GM18508 (cell line): ENCODE data around the gene LRP11.
"Not testable (repeated sequence)": the region's sequence is repeated elsewhere in the genome, so short reads cannot be mapped to it uniquely, and the experiment has no call there.

Experiments used
- ATAC-seq: cut with Tn5 transposase; IDR thresholded peaks from one replicate; pipeline ENCODE4 v1.9.1; 2021; ENCODE audit warnings: moderate number of reproducible peaks; ENCODE audit not compliant: insufficient read depth, unreplicated experiment

LRP11 gene

DNA sequence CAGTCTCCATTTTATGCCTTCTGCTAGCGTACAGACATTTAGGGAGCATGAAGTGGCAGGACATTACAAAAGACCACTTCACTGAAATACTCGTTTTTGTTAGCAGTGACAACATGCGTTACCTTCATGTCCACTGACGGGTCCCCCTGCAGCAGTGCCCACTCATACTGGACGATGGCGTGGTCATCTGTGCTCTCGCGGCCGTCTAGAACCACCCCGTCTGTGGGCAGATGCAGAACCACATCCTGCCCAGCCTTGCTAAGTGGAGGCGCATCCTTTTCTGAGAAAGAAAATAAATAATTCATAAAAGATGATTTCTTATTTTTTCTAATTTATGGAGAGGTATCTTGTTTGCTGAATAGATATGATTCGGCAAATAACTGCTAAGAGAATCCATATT is 11.3 kb downstream of the LRP11 start:
- no peak for ATAC-seq

DNA sequence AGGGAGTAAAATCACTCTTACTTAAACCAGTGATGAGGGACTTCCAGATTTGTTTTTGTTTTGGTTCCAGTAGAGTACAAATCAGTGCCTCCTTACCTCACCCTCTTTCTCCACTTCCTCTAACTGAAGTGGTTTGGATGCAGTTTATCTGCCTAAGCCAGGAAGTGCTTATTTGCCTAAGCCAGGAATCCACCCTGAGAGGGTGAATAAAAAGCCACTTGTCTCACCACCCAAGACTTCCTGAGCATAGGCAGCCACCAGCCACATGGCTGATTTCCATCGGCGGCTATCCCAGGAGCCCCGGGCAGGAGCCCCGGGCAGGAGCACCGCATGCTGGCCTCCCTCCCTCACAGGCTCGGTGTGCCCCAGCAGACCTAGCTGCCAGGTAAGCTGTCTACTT is 12.0 kb downstream of the LRP11 start:
- no peak for ATAC-seq

DNA sequence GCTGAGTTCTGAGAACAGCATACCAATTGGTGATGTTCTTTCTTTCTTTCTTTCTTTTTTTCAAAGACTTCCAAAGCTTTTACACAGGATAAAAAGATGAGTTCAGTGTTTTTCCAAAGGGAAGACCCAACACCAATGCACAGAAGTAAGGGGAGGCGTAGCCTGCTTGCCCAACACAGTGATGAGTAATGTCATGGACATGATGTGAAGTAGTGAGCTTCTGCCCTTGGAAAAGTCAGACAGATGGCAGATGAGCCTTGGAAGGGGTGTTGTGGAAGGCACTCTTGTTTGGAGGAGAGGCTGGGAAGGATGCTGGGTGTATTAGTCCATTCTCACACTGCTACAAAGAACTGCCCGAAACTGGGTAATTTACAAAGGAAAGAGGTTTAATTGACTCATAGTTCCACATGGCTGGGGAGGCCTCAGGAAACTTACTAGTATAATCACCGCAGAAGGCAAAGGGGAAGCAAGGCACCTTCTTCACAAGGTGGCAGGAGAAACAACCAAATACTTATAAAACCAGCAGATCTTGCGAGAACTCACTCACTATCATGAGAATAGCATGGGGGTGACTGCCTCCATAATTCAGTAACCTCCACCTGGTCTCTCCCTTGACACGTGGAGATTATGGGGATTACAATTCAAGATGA is 12.6 kb downstream of the LRP11 start:
- ATAC-seq: no peak

DNA sequence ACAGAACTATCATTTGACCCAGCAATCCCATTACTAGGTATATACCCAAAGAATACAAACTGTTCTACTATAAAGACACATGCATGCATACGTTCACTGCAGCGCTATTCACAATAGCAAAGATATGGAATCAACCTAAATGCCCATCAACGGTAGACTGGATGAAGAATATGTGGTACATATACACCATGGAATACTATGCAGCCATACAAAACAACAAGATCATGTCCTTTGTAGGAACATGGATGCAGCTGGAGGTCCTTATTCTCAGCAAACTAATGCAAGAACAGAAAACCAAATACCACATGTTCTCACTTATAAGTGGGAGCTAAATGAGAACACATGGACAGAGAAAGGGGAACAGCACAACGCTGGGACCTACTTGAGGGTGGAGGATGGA is 15.8 kb downstream of the LRP11 start:
- ATAC-seq: not testable (repeated sequence)

DNA sequence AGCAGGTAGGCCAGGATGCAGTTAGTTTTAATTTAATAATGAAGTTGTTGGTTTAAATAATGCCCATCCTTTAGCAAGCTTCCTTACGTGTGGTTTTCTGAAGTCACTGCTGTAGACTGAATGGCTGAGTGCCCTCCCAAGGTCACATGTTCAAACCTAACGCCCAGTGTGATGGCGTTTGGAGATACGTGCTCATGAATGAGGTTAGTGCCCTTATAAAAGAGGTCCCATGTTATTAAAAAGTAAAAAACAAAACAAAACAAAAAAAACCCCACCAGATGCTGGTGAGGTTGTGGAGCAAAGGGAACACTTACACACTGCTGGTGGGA is 16.3 kb downstream of the LRP11 start:
- no peak for ATAC-seq

DNA sequence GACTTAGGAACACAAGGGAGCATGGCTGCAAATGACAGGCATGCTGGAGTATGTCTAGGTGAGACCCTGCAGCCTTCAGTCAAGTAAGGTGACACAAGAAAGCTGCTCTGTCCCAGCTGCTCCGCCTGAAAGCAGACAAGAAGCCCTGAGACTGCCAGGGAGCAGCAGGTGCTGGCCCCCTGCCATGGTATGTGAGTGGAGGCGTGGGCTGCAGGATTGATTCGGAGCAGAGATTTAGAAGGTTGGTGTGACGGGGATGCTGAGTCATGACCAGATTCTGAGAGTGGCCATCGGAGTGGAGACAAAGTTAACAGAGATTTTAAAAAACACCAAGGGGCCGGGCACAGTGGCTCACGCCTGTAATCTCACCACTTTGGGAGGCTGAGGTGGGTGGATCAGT is 17.8 kb downstream of the LRP11 start:
- ATAC-seq: no peak

DNA sequence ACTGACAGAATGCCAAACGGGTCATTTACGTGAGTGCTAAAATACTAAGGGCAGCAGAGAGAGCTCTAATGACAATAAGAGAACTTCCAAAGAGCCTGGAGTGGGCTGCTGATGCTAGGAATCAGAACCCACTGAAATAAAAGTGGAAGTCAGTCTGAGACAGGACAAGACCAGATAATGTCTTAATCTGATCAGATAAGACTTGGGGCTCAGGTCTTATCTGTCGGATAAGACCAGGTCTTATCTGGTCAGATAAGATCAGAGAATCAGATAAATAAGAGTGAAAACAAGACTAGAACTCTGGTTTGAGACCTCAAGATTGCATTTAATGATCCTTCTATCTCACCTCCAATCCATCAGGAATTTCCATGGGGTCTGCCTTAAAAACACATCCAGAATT is 18.6 kb downstream of the LRP11 start:
- ATAC-seq: no peak

DNA sequence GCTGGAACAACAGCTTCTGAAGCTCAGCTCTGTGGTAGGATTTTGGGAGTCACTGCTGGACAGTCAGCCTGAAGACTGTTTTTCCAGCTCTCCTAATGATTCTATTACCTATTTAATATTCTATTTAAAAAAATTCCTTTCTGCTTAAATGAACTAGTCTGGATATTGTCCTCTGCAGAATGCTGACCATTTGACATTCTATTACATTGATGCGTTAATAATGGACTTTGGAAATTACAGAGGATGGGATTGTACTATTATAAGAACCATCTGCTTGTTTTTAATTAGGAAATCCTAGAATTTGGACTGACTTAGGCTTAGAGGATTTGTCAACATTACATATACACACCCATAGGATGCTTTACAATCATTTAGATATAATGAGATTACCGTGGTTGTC is 19.7 kb downstream of the LRP11 start:
- no peak for ATAC-seq

DNA sequence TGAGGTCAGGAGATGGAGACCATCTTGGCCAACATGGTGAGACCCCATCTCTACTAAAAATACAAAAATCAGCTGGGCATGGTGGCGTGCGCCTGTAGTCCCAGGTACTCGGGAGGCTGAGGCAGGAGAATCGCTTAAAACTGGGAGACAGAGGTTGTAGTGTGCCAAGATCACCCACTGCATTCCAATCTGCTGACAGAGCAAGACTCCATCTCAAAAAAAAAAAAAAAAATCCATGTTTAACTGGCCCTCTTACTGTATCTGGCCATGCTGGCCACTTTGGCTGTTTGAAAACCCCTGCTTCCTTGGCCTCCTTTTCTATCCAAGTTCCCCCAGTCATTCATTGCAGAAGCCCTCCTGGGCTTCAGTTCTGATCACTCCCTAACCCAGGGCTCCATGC is 20.1 kb downstream of the LRP11 start:
- not testable (repeated sequence) for ATAC-seq

DNA sequence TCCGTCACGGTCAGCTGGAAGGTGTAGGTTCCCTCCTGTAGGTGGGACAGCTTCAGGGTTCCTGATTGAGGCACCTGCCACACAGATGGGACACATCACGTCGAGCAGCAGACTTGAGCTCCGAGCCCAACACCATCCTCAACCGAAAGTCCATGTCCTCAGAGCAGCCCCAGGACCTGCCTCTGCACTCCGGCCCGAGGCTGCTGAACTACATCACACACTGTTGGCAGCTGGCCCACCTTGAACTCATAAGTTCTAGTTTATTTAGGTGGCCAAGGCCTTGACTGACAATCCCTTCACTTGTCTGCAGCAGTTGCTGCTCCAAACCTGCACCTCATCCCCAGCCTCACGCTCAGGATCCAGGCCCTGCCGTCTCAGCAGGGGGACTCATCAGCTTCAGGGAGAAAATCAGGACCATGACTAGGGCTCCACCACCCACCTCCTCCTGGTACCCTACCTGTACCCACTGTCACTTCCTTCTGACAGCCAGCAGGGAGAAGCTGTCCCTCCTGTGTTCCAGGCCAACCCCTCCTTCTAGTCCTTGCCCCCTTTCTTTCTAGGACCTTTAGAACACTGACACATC is 21.0 kb downstream of the LRP11 start:
- ATAC-seq: no peak

DNA sequence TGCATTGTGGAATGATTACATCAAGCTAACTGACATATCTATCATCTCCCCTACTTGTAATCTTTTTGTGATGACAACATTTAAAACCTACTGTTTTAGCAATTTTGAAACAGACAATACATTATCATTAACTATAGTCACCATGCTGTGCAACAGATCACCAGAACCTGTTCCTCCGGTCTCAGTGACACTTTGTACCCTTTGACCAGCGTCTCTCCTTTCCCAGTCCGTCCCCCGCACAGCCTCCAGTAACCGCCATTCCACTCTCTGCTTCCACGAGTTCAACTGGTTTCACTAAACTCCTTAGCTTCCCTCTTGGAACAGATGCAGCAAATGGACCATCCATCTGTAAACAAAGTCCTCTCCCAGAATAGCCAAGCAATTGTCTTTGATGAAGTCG is 21.8 kb downstream of the LRP11 start:
- no peak for ATAC-seq

DNA sequence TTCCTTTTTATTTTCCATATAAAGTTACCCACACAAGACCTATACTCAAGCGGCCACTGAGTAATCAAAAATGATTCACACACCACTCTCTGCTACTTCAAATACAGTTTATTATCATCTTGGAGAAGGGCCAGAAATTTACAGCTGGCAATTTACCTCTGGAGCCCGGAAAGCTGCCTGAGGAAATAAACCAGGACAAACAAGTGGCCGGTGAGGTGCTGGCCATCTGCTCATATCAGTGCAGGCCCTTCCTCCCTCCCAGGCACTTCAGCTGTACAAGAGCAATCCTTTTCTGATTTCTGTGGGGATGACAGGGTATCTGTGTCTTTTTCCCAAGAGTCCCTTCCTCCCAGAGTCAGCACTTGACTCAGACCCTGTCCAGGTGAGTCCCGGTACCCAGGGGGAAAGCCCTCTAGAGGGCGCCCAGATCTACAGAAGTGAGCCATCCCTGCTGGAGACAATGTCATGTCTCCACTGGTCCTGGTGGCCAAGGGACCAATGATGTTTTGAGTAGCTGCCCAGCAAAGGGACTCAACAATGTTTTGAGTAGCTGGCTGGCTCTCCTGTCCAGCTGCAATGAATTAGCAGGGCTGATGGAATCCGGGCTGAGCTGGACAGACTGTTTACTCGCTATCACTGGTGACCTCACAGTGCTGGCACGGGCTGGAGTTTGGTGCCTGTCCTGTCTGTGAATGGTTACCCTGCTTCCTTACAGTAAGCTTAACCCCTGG is 23.6 kb downstream of the LRP11 start:
- ATAC-seq: no peak

DNA sequence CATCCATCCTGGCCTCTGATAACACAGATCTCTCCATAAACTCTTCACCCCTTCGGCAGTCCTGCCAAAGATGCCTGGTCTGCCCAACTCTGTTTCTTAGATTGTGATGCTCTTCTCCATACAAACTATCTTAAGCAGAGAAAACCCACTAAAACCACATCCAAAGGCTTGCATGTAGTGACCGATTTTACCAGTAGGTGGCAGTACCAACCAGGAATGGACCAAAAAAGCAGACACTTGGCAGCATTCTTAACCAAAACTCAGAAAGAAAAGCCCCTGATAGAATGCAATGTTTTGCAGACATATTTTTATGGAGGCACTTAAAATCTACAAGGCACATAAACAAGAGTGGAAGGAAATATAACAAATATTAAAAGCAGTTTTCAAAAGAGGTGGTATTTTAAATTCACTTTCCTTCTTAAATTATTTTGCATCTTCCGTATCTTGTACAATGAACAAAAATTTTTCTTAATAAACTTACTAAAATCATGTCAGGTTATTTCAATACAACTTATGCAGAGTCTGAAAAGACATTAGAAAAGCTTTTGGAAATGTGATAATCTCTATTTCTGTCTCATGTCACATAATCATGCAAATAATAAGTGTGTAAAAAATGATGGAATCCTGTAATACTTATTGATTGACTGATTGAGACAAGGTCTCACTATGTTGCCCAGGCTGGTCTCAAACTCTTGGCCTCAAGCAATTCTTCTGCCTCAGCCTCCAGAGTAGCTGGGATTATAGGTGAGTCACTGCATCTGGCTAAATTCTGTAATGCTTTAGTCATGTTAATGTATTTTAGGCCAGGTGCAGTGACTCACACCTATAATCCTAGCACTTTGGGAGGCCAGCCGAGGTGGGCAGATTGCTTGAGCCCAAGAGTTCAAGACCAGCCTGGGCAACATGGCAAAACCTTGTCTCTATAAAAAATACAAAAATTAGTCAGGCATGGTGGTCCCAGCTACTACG is 29.4 kb downstream of the LRP11 start:
- no peak for ATAC-seq

DNA sequence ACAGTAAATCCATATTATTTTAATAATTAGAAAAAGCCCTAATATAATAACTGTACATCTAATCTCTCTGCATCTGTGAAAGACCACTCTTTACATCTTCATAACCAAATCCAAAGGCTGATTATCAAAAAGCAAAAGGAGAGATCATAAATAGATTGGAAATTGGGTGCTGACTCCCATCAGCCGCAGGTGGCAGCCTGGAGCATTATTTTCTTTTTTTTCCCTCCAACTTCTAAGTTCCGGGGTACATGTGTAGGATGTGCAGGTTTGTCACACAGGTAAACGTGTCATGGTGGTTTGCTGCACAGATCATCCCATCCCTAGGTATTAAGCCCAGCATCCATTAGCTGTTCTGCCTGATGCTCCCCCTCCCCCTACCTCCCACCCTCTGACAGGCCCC is 30.5 kb downstream of the LRP11 start:
- ATAC-seq: no peak

DNA sequence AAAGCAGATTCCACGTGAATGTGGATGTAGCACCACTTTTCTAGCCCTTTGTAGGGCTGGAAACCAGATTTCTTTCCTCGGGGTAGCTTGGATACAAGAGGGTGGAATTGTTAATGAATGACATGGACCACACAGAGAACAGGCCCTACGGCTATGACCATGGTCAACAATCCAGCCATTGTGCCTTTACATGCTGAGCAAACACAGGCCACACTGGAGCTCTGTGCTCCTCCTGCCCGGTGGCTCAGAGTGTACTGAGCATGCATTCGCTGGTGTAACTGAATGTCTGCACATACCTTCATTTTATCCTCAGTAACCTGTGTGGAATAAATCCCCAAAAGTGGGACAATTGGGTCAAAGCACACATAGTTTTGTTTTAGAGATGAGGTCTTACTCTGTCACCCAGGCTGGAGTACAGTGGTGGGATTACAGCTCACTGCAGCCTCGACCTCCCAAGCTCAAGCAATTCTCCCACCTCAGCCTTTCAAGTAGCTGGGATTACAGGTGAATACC is 32.8 kb downstream of the LRP11 start:
- no peak for ATAC-seq

DNA sequence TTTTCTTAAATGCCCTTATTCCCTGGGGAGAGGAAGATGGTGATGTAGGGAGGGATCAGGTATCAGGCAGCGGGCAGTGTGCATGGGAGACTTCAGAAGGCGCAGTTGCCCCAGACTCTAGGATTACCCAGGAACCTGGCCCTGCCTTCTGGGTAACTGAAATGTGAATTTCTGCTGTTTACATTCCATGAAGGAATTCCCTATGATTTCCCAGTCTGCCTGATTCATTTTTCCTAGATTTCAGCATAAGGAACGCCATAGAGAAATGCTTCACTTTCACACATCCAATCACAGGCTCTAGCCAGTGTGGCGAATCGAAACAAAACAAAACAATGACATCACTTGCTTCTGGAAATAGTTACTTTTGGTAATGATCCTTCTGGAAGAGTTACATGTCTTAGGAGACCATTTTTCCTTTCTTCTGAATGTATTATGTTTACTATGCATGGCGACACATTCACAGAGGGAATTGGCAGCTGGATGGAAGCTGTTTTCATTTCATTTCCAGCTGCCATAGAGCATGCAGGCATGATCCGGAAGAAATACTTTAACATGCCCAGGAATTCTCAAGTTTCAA is 33.3 kb downstream of the LRP11 start:
- no peak for ATAC-seq

DNA sequence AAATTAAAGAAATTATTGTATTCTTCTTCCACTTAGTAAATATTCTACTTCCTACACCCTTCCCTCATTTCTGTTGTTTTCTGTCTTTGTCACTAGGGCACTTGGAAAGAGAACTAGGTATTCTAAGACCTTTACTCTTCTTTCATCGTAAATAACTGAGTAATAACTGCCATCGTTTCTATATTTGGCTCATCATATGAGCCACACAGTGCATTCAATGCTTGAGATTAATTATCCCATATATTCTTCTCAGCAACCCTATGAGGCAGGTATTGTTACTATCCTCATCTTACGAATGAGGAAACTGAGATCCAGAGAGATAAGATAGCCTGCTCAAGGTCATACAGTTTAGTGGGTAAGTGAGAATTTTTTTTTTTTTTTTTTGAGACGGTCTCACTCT is 38.9 kb downstream of the LRP11 start:
- ATAC-seq: no peak

DNA sequence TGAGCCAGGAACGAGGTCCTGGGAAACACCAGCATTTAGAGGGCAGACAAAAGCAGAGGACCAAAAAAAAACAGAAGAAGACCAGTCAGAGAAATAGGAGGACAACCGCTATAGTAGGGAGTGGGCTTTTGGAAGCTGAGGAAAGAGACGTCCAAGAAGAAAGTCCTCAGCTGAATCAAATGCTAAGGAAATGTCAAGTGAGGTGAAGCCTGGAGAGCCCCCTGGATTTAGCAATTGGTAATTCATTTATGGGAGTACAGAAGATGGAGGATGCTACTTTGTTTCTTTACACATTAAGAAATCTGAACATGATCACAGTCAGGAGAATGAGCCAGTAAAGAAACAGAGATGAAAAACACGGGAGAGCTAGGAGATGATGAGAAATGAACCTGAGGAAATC is 41.1 kb downstream of the LRP11 start:
- no peak for ATAC-seq

DNA sequence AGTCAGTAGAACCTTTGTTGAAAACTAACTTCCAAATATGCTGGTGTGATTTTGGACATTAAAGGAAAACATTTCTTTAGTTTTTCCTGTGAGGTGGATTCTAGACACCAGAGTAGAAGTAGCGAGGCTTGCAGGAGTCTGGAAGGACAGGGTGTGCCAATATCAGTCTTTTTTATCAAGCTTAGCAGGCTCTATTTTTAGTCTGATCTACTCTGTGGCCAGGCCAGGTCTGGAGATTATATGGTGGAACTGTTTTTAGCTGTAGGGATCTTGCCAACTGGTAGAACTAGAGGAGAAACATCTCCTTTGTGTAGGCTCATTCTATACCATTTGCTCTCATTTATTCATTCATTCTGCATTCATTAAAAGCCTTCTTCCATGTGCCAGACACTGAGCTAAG is 42.7 kb downstream of the LRP11 start:
- no peak for ATAC-seq

DNA sequence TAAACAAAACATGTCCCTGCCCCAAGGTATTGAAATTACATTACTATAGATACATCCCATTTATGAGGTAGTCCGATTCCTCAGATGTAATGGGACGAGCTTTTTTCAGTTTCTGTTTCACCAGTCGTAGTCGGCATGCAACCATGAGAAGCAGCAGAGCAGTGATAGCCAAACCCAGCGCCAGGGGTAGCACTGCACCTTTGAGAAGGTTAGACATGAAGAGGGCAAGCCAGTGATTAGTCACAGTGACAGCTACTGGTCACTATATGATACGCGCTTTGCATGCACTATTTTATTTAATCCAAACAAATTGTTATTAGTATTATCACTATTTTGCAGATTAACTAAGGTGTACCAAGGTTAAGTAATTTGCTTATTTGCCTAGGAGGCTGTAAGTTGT is 43.7 kb downstream of the LRP11 start:
- ATAC-seq: no peak
